WERI-Rb-1 (cell line): Measurements from ENCODE around the gene BRCA2.

Experiments
- DNase-seq: peaks from one replicate; pipeline ENCODE4 v3.0.0-alpha.2; 2020
- H3K27ac ChIP-seq: fragments of 250-450 bp; sonication (Bioruptor Pico); 2 replicates; pipeline ENCODE4 v1.5.1; 2020; ENCODE audit warnings: mild to moderate bottlenecking, moderate library complexity
- H3K27me3 ChIP-seq: fragments of 250-450 bp; sonication (Bioruptor Pico); 2 replicates; pipeline ENCODE4 v1.5.1; 2021; ENCODE audit warnings: mild to moderate bottlenecking, low read depth, moderate library complexity; ENCODE audit not compliant: insufficient read depth, severe bottlenecking
- H3K36me3 ChIP-seq: fragments of 250-450 bp; sonication (Bioruptor Pico); 2 replicates; pipeline ENCODE4 v1.5.1; 2020; ENCODE audit warnings: mild to moderate bottlenecking, moderate library complexity
- H3K4me3 ChIP-seq: 2 replicates; pipeline ENCODE4 v1.5.1; 2011; ENCODE audit warnings: low read depth, mild to moderate bottlenecking, control low read depth, low read length
- H3K9me3 ChIP-seq: fragments of 250-450 bp; sonication (Bioruptor Pico); 2 replicates; pipeline ENCODE4 v1.5.1; 2021; ENCODE audit warnings: mild to moderate bottlenecking, moderate library complexity; ENCODE audit not compliant: severe bottlenecking
- CTCF ChIP-seq: IDR thresholded peaks from 2 replicates; pipeline ENCODE4 v1.5.1; 2011; ENCODE audit warnings: low read depth, mild to moderate bottlenecking, control low read depth, inconsistent platforms, low read length

Gene BRCA2

DNA sequence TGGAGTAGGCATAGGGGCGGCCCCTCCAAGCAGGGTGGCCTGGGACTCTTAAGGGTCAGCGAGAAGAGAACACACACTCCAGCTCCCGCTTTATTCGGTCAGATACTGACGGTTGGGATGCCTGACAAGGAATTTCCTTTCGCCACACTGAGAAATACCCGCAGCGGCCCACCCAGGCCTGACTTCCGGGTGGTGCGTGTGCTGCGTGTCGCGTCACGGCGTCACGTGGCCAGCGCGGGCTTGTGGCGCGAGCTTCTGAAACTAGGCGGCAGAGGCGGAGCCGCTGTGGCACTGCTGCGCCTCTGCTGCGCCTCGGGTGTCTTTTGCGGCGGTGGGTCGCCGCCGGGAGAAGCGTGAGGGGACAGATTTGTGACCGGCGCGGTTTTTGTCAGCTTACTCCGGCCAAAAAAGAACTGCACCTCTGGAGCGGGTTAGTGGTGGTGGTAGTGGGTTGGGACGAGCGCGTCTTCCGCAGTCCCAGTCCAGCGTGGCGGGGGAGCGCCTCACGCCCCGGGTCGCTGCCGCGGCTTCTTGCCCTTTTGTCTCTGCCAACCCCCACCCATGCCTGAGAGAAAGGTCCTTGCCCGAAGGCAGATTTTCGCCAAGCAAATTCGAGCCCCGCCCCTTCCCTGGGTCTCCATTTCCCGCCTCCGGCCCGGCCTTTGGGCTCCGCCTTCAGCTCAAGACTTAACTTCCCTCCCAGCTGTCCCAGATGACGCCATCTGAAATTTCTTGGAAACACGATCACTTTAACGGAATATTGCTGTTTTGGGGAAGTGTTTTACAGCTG is at the start of gene BRCA2, which contains the start of gene ZAR1L:
TSS of gene BRCA2 (plus strand) at position 271 of the 790 bp plus-strand sequence. CDS start 953 bp downstream, outside the sequence.
TSS of gene ZAR1L (minus strand) at position 126 of the 790 bp plus-strand sequence. CDS start 3,438 bp downstream, outside the sequence.
- Histone ChIP-seq H3K4me3 (peak within 1 kb of the TSS; percentile 86), H3K27ac (peak within 1 kb of the TSS; percentile 99), H3K27me3 (no peaks in the 10 kb centered on the region), H3K9me3 (no peaks in the 10 kb centered on the region), H3K36me3 (peaks cover 10% of the 10 kb centered on the region)
- DNase-seq = peak; percentile 89
- no peak for TF ChIP-seq CTCF

- H3K27ac ChIP-seq = no peak overlapping the region
- no peak for TF ChIP-seq CTCF
- peaks cover 13% of the 10 kb centered on the region for H3K36me3 ChIP-seq
- H3K4me3 ChIP-seq = no peak overlapping the region
- no peak for DNase-seq
- H3K27me3 ChIP-seq = no peaks in the 10 kb centered on the region
- H3K9me3 ChIP-seq = no peaks in the 10 kb centered on the region
These were observed 49.6 kb upstream of the BRCA2 start for GRCh38 chr13:32265726-32266125.

GRCh38 chr13:32266130-32266529 is 49.2 kb upstream of the BRCA2 start:
- Histone ChIP-seq H3K4me3 (no peak overlapping the region), H3K27ac (no peak overlapping the region), H3K9me3 (no peaks in the 10 kb centered on the region), H3K27me3 (no peaks in the 10 kb centered on the region), H3K36me3 (peaks cover 17% of the 10 kb centered on the region)
- TF ChIP-seq CTCF = no peak
- no peak for DNase-seq

- DNase-seq = peak; percentile 37
- Histone ChIP-seq H3K27me3 (no peaks in the 10 kb centered on the region), H3K36me3 (peaks cover 14% of the 10 kb centered on the region), H3K4me3 (no peak overlapping the region), H3K27ac (no peak overlapping the region), H3K9me3 (no peaks in the 10 kb centered on the region)
- TF ChIP-seq CTCF = peak; percentile 89
These were observed 47.4 kb upstream of the BRCA2 start for GRCh38 chr13:32267836-32268439.

GRCh38 chr13:32272021-32272683 is 43.2 kb upstream of the BRCA2 start:
- no peak for DNase-seq
- H3K27ac ChIP-seq = no peak overlapping the region
- H3K36me3 ChIP-seq = peaks cover 7% of the 10 kb centered on the region
- H3K27me3 ChIP-seq = no peaks in the 10 kb centered on the region
- H3K9me3 ChIP-seq = no peaks in the 10 kb centered on the region
- no peak overlapping the region for H3K4me3 ChIP-seq
- TF ChIP-seq CTCF = no peak
